Stimulated activated CD4-positive, alpha-beta T cell treated with anti-CD3 and anti-CD28 coated beads, Interleukin-4, amount 100 ng/mL, for 1 hour (primary cell): ENCODE measurements around the gene BHMT.
"Not testable (repeated sequence)": the region's sequence is repeated elsewhere in the genome, so short reads cannot be mapped to it uniquely, and the experiment has no call there.

Experiments used
- DNase-seq: peaks from one replicate; pipeline ENCODE4 v3.0.0-alpha.2; 2020

BHMT gene

GRCh38 chr5:79180449-79180848 is 68.8 kb downstream of the BHMT start:
- not testable (repeated sequence) for DNase-seq

- no peak for DNase-seq
Measured at GRCh38 chr5:79181419-79182022, 69.9 kb downstream of the BHMT start.
